PC-3 (cell line): ENCODE data around the gene CDR2L. TPM values are rescaled to one million over a fixed set of nuclear protein-coding genes. Genes with fewer than 3 reads are reported as not detected.

Source experiments
- ATAC-seq: fragments of 200-7000 bp; cut with Tn5 transposase; 2 replicates; pipeline ENCODE4 v1.9.1; 2020; ENCODE audit warnings: mild to moderate bottlenecking, moderate library complexity
- BruUV-seq: library from RNA; stranded (reverse); fragments of 400-500 nt; replicated peaks from 2 replicates; lab custom pipeline; 2021; lab: Mats Ljungman, UMichigan
- CTCF ChIA-PET: fragments of 300-600 bp; sonication (Branson Sonifier 250); formaldehyde crosslinking; loops from one replicate; lab custom pipeline; 2022; ENCODE audit warnings: antibody characterized with exemption; lab: Charles Lee
- POLR2A ChIA-PET: fragments of 300-600 bp; sonication (Branson Sonifier 250); formaldehyde crosslinking; loops from one replicate; lab custom pipeline; 2022; ENCODE audit warnings: antibody characterized with exemption; ENCODE audit not compliant: unreplicated experiment; lab: Charles Lee
- DNase-seq: peaks from one replicate; pipeline ENCODE4 v3.0.0-alpha.2; 2015
- H2AFZ ChIP-seq: fragments of 300-600 bp; sonication (generic); 2 replicates; pipeline ENCODE4 v1.6.0; 2016; ENCODE audit warnings: antibody characterized with exemption, low read length
- H3F3A ChIP-seq: fragments of 300-600 bp; sonication (generic); one replicate; pipeline ENCODE4 v1.6.0; 2017; ENCODE audit warnings: antibody characterized with exemption, low read length, control low read depth, mild to moderate bottlenecking; ENCODE audit not compliant: unreplicated experiment
- H3K27ac ChIP-seq: fragments of 300-600 bp; sonication (generic); 2 replicates; pipeline ENCODE4 v1.5.1; 2016; ENCODE audit warnings: mild to moderate bottlenecking, low read length
- H3K27me3 ChIP-seq: fragments of 300-600 bp; sonication (generic); 2 replicates; pipeline ENCODE4 v1.6.1; 2016; ENCODE audit warnings: low read length, mixed read lengths
- H3K36me3 ChIP-seq: fragments of 300-600 bp; sonication (generic); 2 replicates; pipeline ENCODE4 v1.6.1; 2016; ENCODE audit warnings: low read depth, mixed run types, low read length, mixed read lengths
- H3K4me1 ChIP-seq: fragments of 300-600 bp; sonication (generic); 2 replicates; pipeline ENCODE4 v1.5.1; 2016; ENCODE audit warnings: low read length; ENCODE audit not compliant: insufficient read depth
- H3K4me2 ChIP-seq: fragments of 300-600 bp; sonication (generic); 2 replicates; pipeline ENCODE4 v1.6.0; 2016; ENCODE audit warnings: low read length
- H3K4me3 ChIP-seq: fragments of 300-600 bp; sonication (generic); 2 replicates; pipeline ENCODE4 v1.5.1; 2016; ENCODE audit warnings: mild to moderate bottlenecking, low read length, mixed read lengths
- H3K79me2 ChIP-seq: fragments of 300-600 bp; sonication (generic); 2 replicates; pipeline ENCODE4 v1.6.1; 2017; ENCODE audit warnings: low read length, mixed read lengths
- H3K9ac ChIP-seq: fragments of 300-600 bp; sonication (generic); 2 replicates; pipeline ENCODE4 v1.6.0; 2016; ENCODE audit warnings: mild to moderate bottlenecking, low read length
- H3K9me2 ChIP-seq: fragments of 300-600 bp; sonication (generic); replicated peaks from 2 replicates; pipeline ENCODE4 v1.6.1; 2016; ENCODE audit warnings: mixed run types, low read length, mixed read lengths
- H3K9me3 ChIP-seq: fragments of 300-600 bp; sonication (generic); 2 replicates; pipeline ENCODE4 v1.6.1; 2016; ENCODE audit warnings: low read length, mixed read lengths
- H4K20me1 ChIP-seq: fragments of 300-600 bp; sonication (generic); 2 replicates; pipeline ENCODE4 v1.6.1; 2016; ENCODE audit warnings: low read length, mixed read lengths
- CTCF ChIP-seq: fragments of 300-600 bp; sonication (generic); conservative IDR thresholded peaks from 2 replicates; pipeline ENCODE4 v1.5.1; 2017; ENCODE audit warnings: antibody characterized with exemption, low read depth, mild to moderate bottlenecking, low read length
- EZH2 ChIP-seq: fragments of 300-600 bp; sonication (generic); IDR thresholded peaks from one replicate; pipeline ENCODE4 v1.6.1; 2017; ENCODE audit warnings: antibody characterized with exemption, mild to moderate bottlenecking, low read length; ENCODE audit not compliant: unreplicated experiment
- EZH2phosphoT487 ChIP-seq: fragments of 300-600 bp; sonication (generic); IDR thresholded peaks from 2 replicates; pipeline ENCODE4 v1.6.1; 2018; ENCODE audit warnings: mild to moderate bottlenecking, antibody characterized with exemption, low read length, borderline replicate concordance
- intact Hi-C: fragments of 100-400 bp; cut with micrococcal nuclease; formaldehyde crosslinking; loops from 2 replicates; pipeline ENCODE4 v1.9.0; 2023
- total RNA-seq: library from RNA; depleted of rRNA; stranded (reverse); fragments of >200 nt; gene quantifications from 2 replicates; pipeline ENCODE4 v1.2.3, GENCODE V29; 2014

CDR2L gene
- total RNA-seq, 1 experiment from 2014 or later: 35.8 TPM

GRCh38 chr17:74943808-74944522, 43.5 kb upstream of the CDR2L start:
- peak; percentile 98 for DNase-seq
- Histone ChIP-seq H3K27me3 (no peaks in the 10 kb centered on the region), H2AFZ (no peak overlapping the region), H3K4me2 (peak overlapping the region; percentile 56), H3K79me2 (no peaks in the 10 kb centered on the region), H3K9me2 (no peaks in the 10 kb centered on the region), H3K27ac (peak overlapping the region; percentile 82), H3K9me3 (no peaks in the 10 kb centered on the region), H3F3A (no peaks in the 10 kb centered on the region), H3K9ac (peak overlapping the region; percentile 31), H3K4me3 (no peak overlapping the region), H3K36me3 (no peaks in the 10 kb centered on the region), H4K20me1 (no peaks in the 10 kb centered on the region), H3K4me1 (peaks cover 27% of the 10 kb centered on the region)
- ATAC-seq: peak; percentile 99
- ChIA-PET POLR2A (interaction anchor here (0.5 to 0.6 kb wide), 2 partner anchors 11 to 228 kb away, joined by 3 to 4 read pairs; no protein-coding TSS in a partner anchor), CTCF (interaction anchor here (0.5 kb wide), 2 partner anchors 194 to 243 kb away, joined by 3 to 7 read pairs; no protein-coding TSS in a partner anchor)
- intact Hi-C loops: loop anchor here (1.0 kb wide), 1 partner anchor 21 kb away; the partner anchor contains the start of gene USH1G
- TSS peak; percentile 90 for BruUV-seq
- TF ChIP-seq EZH2: no peak
- no peak for TF ChIP-seq EZH2phosphoT487

- Histone ChIP-seq H3K9me2 (no peaks in the 10 kb centered on the region), H3K27me3 (no peaks in the 10 kb centered on the region), H3K9ac (no peak overlapping the region), H2AFZ (no peak overlapping the region), H3K9me3 (no peaks in the 10 kb centered on the region), H3F3A (no peaks in the 10 kb centered on the region), H3K79me2 (no peaks in the 10 kb centered on the region), H4K20me1 (no peaks in the 10 kb centered on the region), H3K27ac (no peak overlapping the region), H3K4me3 (no peak overlapping the region), H3K4me1 (peaks cover 30% of the 10 kb centered on the region), H3K4me2 (no peak overlapping the region), H3K36me3 (no peaks in the 10 kb centered on the region)
- BruUV-seq: no TSS peak
- POLR2A ChIA-PET: no interaction called here
- ATAC-seq: no peak
- CTCF ChIA-PET: no interaction called here
- TF ChIP-seq EZH2phosphoT487 (no peak), EZH2 (no peak), CTCF (no peak)
- no peak for DNase-seq
- intact Hi-C loops: no loop called here
Measured at GRCh38 chr17:74945543-74945942, 41.9 kb upstream of the CDR2L start.

GRCh38 chr17:74946641-74947040, 40.8 kb upstream of the CDR2L start:
- TF ChIP-seq CTCF: no peak
- no peak for TF ChIP-seq EZH2phosphoT487
- TF ChIP-seq EZH2: no peak
- ChIA-PET POLR2A (no interaction called here), CTCF (no interaction called here)
- H3K9me3 ChIP-seq: no peaks in the 10 kb centered on the region
- no peak overlapping the region for H3K9ac ChIP-seq
- H3K27me3 ChIP-seq: no peaks in the 10 kb centered on the region
- H3K9me2 ChIP-seq: no peaks in the 10 kb centered on the region
- no peak overlapping the region for H2AFZ ChIP-seq
- intact Hi-C loops: no loop called here
- BruUV-seq: no TSS peak
- H3K79me2 ChIP-seq: no peaks in the 10 kb centered on the region
- H3K4me2 ChIP-seq: no peak overlapping the region
- no peak overlapping the region for H3K4me3 ChIP-seq
- peaks cover 32% of the 10 kb centered on the region for H3K4me1 ChIP-seq
- H4K20me1 ChIP-seq: no peaks in the 10 kb centered on the region
- ATAC-seq (no peak), DNase-seq (no peak)
- no peaks in the 10 kb centered on the region for H3K36me3 ChIP-seq
- no peaks in the 10 kb centered on the region for H3F3A ChIP-seq
- no peak overlapping the region for H3K27ac ChIP-seq
